IMR-90 (cell line): ENCODE data around the gene CD244. TPM values are rescaled to one million over a fixed set of nuclear protein-coding genes. Genes with fewer than 3 reads are reported as not detected.
"Not testable (repeated sequence)": the region's sequence is repeated elsewhere in the genome, so short reads cannot be mapped to it uniquely, and the experiment has no call there.

Experiments
- ATAC-seq: fragments of 200-7000 bp; cut with Tn5 transposase; 2 replicates; pipeline ENCODE4 v1.9.1; 2020; ENCODE audit warnings: low read depth, mild to moderate bottlenecking, moderate library complexity
- BruUV-seq: library from RNA; stranded (reverse); fragments of 400-500 nt; replicated peaks from 2 replicates; lab custom pipeline; 2021; lab: Mats Ljungman, UMichigan
- CTCF ChIA-PET: fragments of 300-600 bp; formaldehyde crosslinking; extraction: SDS; loops from one replicate; lab custom pipeline; 2021; ENCODE audit warnings: antibody characterized with exemption; lab: Yijun Ruan, JAX
- POLR2A ChIA-PET: fragments of 300-600 bp; sonication (Branson Sonifier 250); formaldehyde crosslinking; loops from one replicate; lab custom pipeline; 2022; ENCODE audit warnings: antibody characterized with exemption; ENCODE audit not compliant: unreplicated experiment; lab: Charles Lee
- DNase-seq: peaks from one replicate; pipeline ENCODE4 v3.0.0; 2013
- H2AFZ ChIP-seq: replicated peaks from 2 replicates; pipeline ENCODE3; 2013; ENCODE audit warnings: low read length, mild to moderate bottlenecking; ENCODE audit not compliant: poor library complexity
- H2AK5ac ChIP-seq: 2 replicates; pipeline ENCODE4 v1.6.1; 2013; ENCODE audit warnings: low read depth, low read length, inconsistent platforms
- H2AK9ac ChIP-seq: replicated peaks from 2 replicates; pipeline ENCODE3; 2013; ENCODE audit warnings: mild to moderate bottlenecking, low read depth, low read length, moderate library complexity; ENCODE audit not compliant: poor library complexity
- H2BK120ac ChIP-seq: 2 replicates; pipeline ENCODE4 v1.6.1; 2013; ENCODE audit warnings: low read depth, low read length, inconsistent platforms
- H2BK15ac ChIP-seq: 3 replicates; pipeline ENCODE4 v1.6.1; 2013; ENCODE audit warnings: low read depth, low read length, inconsistent platforms
- H2BK20ac ChIP-seq: 2 replicates; pipeline ENCODE4 v1.6.1; 2013; ENCODE audit warnings: low read depth, mild to moderate bottlenecking, inconsistent platforms, low read length, moderate library complexity
- H2BK5ac ChIP-seq: 2 replicates; pipeline ENCODE4 v1.6.1; 2013; ENCODE audit warnings: mild to moderate bottlenecking, low read depth, low read length, inconsistent platforms; ENCODE audit not compliant: poor library complexity, severe bottlenecking
- H3K14ac ChIP-seq: replicated peaks from 2 replicates; pipeline ENCODE4 v1.6.1; 2013; ENCODE audit warnings: low read depth, low read length, inconsistent platforms
- H3K18ac ChIP-seq: 2 replicates; pipeline ENCODE4 v1.6.1; 2013; ENCODE audit warnings: low read depth, low read length, control low read depth
- H3K23ac ChIP-seq: 2 replicates; pipeline ENCODE4 v1.6.1; 2013; ENCODE audit warnings: low read depth, low read length, inconsistent platforms
- H3K27ac ChIP-seq: 2 replicates; pipeline ENCODE4 v1.5.1; 2013; ENCODE audit warnings: mild to moderate bottlenecking, control low read depth, low read length; ENCODE audit not compliant: insufficient read depth
- H3K27me3 ChIP-seq: 2 replicates; pipeline ENCODE4 v1.6.1; 2013; ENCODE audit warnings: low read length; ENCODE audit not compliant: control insufficient read depth, insufficient read depth
- H3K36me3 ChIP-seq: 2 replicates; pipeline ENCODE4 v1.6.1; 2013; ENCODE audit warnings: low read length, mixed read lengths; ENCODE audit not compliant: control insufficient read depth, insufficient read depth
- H3K4ac ChIP-seq: 2 replicates; pipeline ENCODE4 v1.6.1; 2013; ENCODE audit warnings: low read depth, low read length, inconsistent platforms
- H3K4me1 ChIP-seq: 2 replicates; pipeline ENCODE4 v1.6.1; 2013; ENCODE audit warnings: low read length, mixed read lengths; ENCODE audit not compliant: control insufficient read depth, insufficient read depth
- H3K4me2 ChIP-seq: 2 replicates; pipeline ENCODE4 v1.6.1; 2013; ENCODE audit warnings: low read depth, mild to moderate bottlenecking, control low read depth, low read length, moderate library complexity
- H3K4me3 ChIP-seq: 2 replicates; pipeline ENCODE4 v1.5.1; 2013; ENCODE audit warnings: low read depth, mild to moderate bottlenecking, control low read depth, low read length, moderate library complexity; ENCODE audit not compliant: insufficient read depth
- H3K56ac ChIP-seq: 2 replicates; pipeline ENCODE4 v1.6.1; 2013; ENCODE audit warnings: low read length, inconsistent platforms; ENCODE audit not compliant: insufficient read depth; ENCODE audit errors: extremely low read depth
- H3K79me1 ChIP-seq, 2 experiments: 2 replicates each; pipeline ENCODE4 v1.6.1; 2013; ENCODE audit warnings: low read length in 2 of 2, inconsistent platforms in 1 of 2, low read depth in 1 of 2
- H3K9ac ChIP-seq: 2 replicates; pipeline ENCODE4 v1.6.1; 2013; ENCODE audit warnings: low read depth, low read length, control low read depth
- H3K9me1 ChIP-seq: 2 replicates; pipeline ENCODE4 v1.6.1; 2013; ENCODE audit warnings: low read length, inconsistent platforms; ENCODE audit not compliant: insufficient read depth
- H3K9me3 ChIP-seq: 2 replicates; pipeline ENCODE4 v1.6.1; 2013; ENCODE audit warnings: low read length; ENCODE audit not compliant: control insufficient read depth, insufficient read depth
- H4K20me1 ChIP-seq: 2 replicates; pipeline ENCODE4 v1.6.1; 2013; ENCODE audit warnings: low read length, inconsistent platforms; ENCODE audit not compliant: insufficient read depth
- H4K5ac ChIP-seq: 2 replicates; pipeline ENCODE4 v1.6.1; 2013; ENCODE audit warnings: mild to moderate bottlenecking, low read depth, low read length, control low read depth
- H4K8ac ChIP-seq, 2 experiments: 2 replicates each; pipeline ENCODE4 v1.6.1; 2013; ENCODE audit warnings: low read depth in 2 of 2, low read length in 2 of 2, control low read depth in 1 of 2, inconsistent platforms in 1 of 2
- H4K91ac ChIP-seq: 2 replicates; pipeline ENCODE4 v1.6.1; 2013; ENCODE audit warnings: low read depth, low read length, inconsistent platforms; ENCODE audit not compliant: insufficient read depth
- CEBPB ChIP-seq: IDR thresholded peaks from 2 replicates; pipeline ENCODE4 v1.6.1; 2012; ENCODE audit warnings: low read depth, low read length, improper control_type of control experiment
- CHD1 ChIP-seq: IDR thresholded peaks from 2 replicates; pipeline ENCODE4 v1.6.1; 2012; ENCODE audit warnings: low read depth, low read length, improper control_type of control experiment
- FOS ChIP-seq: fragments of 150-350 bp; IDR thresholded peaks from 2 replicates; pipeline ENCODE4 v1.6.1; 2016; ENCODE audit warnings: low read depth, low read length
- MAFK ChIP-seq: IDR thresholded peaks from 2 replicates; pipeline ENCODE4 v1.6.1; 2012; ENCODE audit warnings: low read depth, low read length, improper control_type of control experiment
- WGBS, 2 experiments: methylation state at CpG; one replicate each; pipeline versions ENCODE4 v1.1.5 to v1.1.7; 2013; ENCODE audit warnings: missing lambda C conversion rate in 2 of 2; ENCODE audit not compliant: insufficient read length in 1 of 2; ENCODE audit errors: extremely low coverage in 2 of 2; 5-methylcytosine and 5-hydroxymethylcytosine counted together
- dilution Hi-C: fragments of 300-500 bp; cut with HindIII; formaldehyde crosslinking; loops from one replicate; pipeline ENCODE4 v1.14.3; 2018; ENCODE audit warnings: low sequenced_read_pairs; ENCODE audit not compliant: unreplicated experiment
- in situ Hi-C: fragments of 300-500 bp; cut with MboI; formaldehyde crosslinking; loops from 3 replicates; pipeline ENCODE4 v1.14.3; 2019; ENCODE audit warnings: low sequenced_read_pairs, inconsistent platforms, mixed read lengths
- intact Hi-C: fragments of 100-400 bp; cut with micrococcal nuclease; formaldehyde crosslinking; loops from 2 replicates; pipeline ENCODE4 v1.10.0; 2022
- polyA plus RNA-seq, 3 experiments: library from polyadenylated mRNA; depleted of rRNA; stranded (reverse); fragments of >200 nt; gene quantifications; 2 replicates each; pipeline ENCODE4 v1.2.3, GENCODE V29; 2012; ENCODE audit warnings: low replicate concordance in 1 of 3
- total RNA-seq: library from RNA; depleted of rRNA; stranded (reverse); fragments of >200 nt; gene quantifications from 2 replicates; pipeline ENCODE4 v1.2.3, GENCODE V29; 2012

Gene CD244
- total and polyA plus RNA-seq, 2 of the 4 experiments (the other 2 are of a cell fraction) = not detected

DNA sequence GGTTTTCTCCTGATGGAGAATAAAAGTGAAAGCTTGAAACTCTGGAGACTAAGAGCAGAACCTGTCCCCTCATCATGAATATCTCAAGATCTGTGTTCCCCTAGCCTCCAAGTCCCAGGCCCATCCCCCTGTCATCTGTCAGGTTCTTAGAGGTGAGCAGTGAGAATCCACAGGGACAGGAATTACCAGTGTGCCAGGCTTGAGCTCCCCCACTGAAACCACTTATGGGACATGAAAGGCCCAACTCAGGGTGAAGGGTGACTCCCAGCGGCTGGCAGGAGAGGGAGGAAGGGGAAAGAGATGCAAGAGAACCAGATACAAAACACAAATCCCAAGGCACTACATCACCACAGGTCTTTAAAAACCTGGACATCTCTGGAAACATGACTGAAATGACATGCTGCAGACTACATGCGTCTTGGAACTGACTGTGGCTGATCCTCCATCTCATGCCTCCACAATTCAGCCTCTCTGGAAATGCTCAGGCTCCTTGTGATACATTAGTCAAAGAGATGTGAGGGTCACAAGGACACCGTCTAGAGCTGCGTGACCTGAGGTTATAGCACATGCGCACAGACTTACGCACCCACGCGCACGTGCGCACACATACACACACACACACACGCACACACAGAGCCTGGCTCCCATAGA, 73.5 kb downstream of the CD244 start:
- no peak overlapping the region for H4K8ac ChIP-seq
- no peak overlapping the region for H3K14ac ChIP-seq
- no peak overlapping the region for H2BK15ac ChIP-seq
- no peaks in the 10 kb centered on the region for H3K9me1 ChIP-seq
- intact Hi-C loops (no loop called here), in situ Hi-C loops (no loop called here), dilution Hi-C loops (no loop called here)
- H2BK5ac ChIP-seq = no peak overlapping the region
- no peak for ATAC-seq
- WGBS, 2 experiments = 75% methylated on average over 2 of the region's 11 CpGs; no CpG with 5 or more reads in 1 of the 2 experiments
- DNase-seq = no peak
- no peaks in the 10 kb centered on the region for H3K79me1 ChIP-seq
- no peak for TF ChIP-seq CEBPB
- no peak for TF ChIP-seq CHD1
- TF ChIP-seq MAFK = no peak
- TF ChIP-seq FOS = no peak
- no peak overlapping the region for H3K27ac ChIP-seq
- no peak overlapping the region for H3K4me3 ChIP-seq
- H4K5ac ChIP-seq = no peak overlapping the region
- ChIA-PET CTCF (interaction anchor here (0.6 kb wide), 1 partner anchor 436 kb away, joined by 3 read pairs; no protein-coding TSS in a partner anchor), POLR2A (no interaction called here)
- no peak overlapping the region for H2AFZ ChIP-seq
- no peaks in the 10 kb centered on the region for H3K4me1 ChIP-seq
- H4K20me1 ChIP-seq = no peaks in the 10 kb centered on the region
- H3K9me3 ChIP-seq = no peaks in the 10 kb centered on the region
- no peaks in the 10 kb centered on the region for H3K27me3 ChIP-seq
- no peak overlapping the region for H3K9ac ChIP-seq
- H3K36me3 ChIP-seq = no peaks in the 10 kb centered on the region
- H2AK5ac ChIP-seq = no peak overlapping the region
- H3K56ac ChIP-seq = no peak overlapping the region
- no peak overlapping the region for H2BK120ac ChIP-seq
- H3K4me2 ChIP-seq = no peak overlapping the region
- no peak overlapping the region for H3K4ac ChIP-seq
- BruUV-seq = no TSS peak
- no peak overlapping the region for H3K18ac ChIP-seq
- no peak overlapping the region for H2BK20ac ChIP-seq
- H3K23ac ChIP-seq = no peak overlapping the region
- no peak overlapping the region for H4K91ac ChIP-seq
- H2AK9ac ChIP-seq = no peak overlapping the region

DNA sequence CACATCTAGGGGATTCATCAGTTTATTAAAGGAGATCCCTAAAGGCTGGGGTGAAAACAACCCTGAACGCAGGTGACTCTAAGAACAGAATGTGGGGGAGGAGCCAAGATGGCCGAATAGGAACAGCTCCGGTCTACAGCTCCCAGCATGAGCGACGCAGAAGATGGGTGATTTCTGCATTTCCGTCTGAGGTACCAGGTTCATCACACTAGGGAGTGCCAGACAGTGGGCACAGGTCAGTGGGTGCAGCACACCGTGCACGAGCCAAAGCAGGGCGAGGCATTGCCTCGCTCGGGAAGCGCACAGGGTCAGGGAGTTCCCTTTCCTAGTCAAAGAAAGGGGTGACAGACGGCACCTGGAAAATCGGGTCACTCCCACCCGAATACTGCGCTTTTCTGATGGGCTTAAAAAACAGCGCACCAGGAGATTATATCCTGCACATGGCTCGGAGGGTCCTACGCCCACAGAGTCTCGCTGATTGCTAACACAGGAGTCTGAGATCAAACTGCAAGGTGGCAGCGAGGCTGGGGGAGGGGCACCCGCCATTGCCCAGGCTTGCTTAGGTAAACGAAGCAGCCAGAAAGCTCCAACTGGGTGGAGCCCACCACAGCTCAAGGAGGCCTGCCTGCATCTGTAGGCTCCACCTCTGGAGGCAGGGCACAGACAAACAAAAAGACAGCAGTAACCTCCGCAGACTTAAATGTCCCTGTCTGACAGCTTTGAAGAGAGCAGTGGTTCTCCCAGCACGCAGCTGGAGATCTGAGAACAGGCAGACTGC, 79.5 kb downstream of the CD244 start:
- H3K9me1 ChIP-seq, DNase-seq, H3K27me3 ChIP-seq, H2BK15ac ChIP-seq, H3K79me1 ChIP-seq, H3K4me3 ChIP-seq, H4K20me1 ChIP-seq, BruUV-seq, H2AFZ ChIP-seq, H4K8ac ChIP-seq, H3K36me3 ChIP-seq, H2AK5ac ChIP-seq, H3K23ac ChIP-seq, H3K18ac ChIP-seq, H4K91ac ChIP-seq, POLR2A ChIA-PET, H3K9ac ChIP-seq, in situ Hi-C loops, H2BK20ac ChIP-seq, ATAC-seq, CTCF ChIA-PET, H3K4ac ChIP-seq, H3K27ac ChIP-seq, H3K56ac ChIP-seq, H2AK9ac ChIP-seq, H3K14ac ChIP-seq, intact Hi-C loops, H4K5ac ChIP-seq, H3K9me3 ChIP-seq, H3K4me1 ChIP-seq, H2BK120ac ChIP-seq, dilution Hi-C loops, H3K4me2 ChIP-seq, H2BK5ac ChIP-seq: not testable (repeated sequence)
- 90% methylated on average over 4 of the region's 25 CpGs; no CpG with 5 or more reads in 1 of the 2 experiments for WGBS, 2 experiments
